ENCODE data around the gene AK4.

DNA sequence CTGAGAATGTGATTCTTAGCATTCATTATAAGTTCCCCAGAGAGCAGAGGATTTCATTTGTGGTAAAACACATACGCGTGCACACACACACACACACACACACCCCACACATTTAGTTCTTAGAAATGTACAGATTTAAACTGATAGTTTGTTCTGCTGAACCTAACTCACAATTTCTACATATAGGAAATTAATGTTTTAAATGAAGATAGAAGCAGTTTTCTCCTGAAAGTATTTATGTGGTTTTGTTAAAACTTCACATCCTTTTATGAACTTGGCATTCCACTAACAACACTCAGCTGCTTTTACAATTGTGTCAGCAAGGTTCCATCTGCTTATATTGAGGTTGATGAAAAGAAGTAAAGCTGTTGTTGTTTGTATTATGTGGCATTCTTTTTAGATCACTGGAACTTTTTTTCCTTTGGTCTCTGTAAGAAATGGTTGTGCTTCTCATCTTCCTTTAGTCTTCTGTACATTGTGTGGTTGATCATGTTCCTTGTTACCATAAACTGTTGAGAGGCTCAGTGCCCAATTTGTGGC, 41.6 kb downstream of the AK4 start:
- TF ChIP-seq, protein P1, sequence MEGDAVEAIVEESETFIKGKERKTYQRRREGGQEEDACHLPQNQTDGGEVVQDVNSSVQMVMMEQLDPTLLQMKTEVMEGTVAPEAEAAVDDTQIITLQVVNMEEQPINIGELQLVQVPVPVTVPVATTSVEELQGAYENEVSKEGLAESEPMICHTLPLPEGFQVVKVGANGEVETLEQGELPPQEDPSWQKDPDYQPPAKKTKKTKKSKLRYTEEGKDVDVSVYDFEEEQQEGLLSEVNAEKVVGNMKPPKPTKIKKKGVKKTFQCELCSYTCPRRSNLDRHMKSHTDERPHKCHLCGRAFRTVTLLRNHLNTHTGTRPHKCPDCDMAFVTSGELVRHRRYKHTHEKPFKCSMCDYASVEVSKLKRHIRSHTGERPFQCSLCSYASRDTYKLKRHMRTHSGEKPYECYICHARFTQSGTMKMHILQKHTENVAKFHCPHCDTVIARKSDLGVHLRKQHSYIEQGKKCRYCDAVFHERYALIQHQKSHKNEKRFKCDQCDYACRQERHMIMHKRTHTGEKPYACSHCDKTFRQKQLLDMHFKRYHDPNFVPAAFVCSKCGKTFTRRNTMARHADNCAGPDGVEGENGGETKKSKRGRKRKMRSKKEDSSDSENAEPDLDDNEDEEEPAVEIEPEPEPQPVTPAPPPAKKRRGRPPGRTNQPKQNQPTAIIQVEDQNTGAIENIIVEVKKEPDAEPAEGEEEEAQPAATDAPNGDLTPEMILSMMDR (IDR thresholded peaks at IDR 0.05; ENCODE audit: poor library complexity), result no peak
- no peak for TF ChIP-seq EZH2phosphoT487 (IDR thresholded peaks at IDR 0.05; ENCODE audit: low read depth, severe bottlenecking, unreplicated experiment)
